NCI-H187 treated with DMSO at 0.1 percent for 48 hours (cell line): ENCODE data around the gene SLC32A1.

ENCODE experiments used
- DNase-seq: peaks from one replicate; lab custom pipeline; 2025; lab: John Stamatoyannopoulos, UW

SLC32A1 gene

GRCh38 chr20:38752029-38752428, 27.7 kb downstream of the SLC32A1 start:
- DNase-seq: no peak

- DNase-seq: no peak
Observed at GRCh38 chr20:38754924-38755323, 30.6 kb downstream of the SLC32A1 start.

GRCh38 chr20:38755324-38755910, 31.1 kb downstream of the SLC32A1 start:
- DNase-seq: no peak

- DNase-seq: no peak
Observed at GRCh38 chr20:38757145-38757775, 33.0 kb downstream of the SLC32A1 start.

- DNase-seq: no peak
Observed at GRCh38 chr20:38759106-38759505, 34.8 kb downstream of the SLC32A1 start.

- no peak for DNase-seq
Observed at GRCh38 chr20:38760978-38761377, 36.7 kb downstream of the SLC32A1 start.

GRCh38 chr20:38762174-38762573, 37.9 kb downstream of the SLC32A1 start:
- no peak for DNase-seq

- DNase-seq: no peak
Observed at GRCh38 chr20:38763616-38764015, 39.3 kb downstream of the SLC32A1 start.

GRCh38 chr20:38764567-38765318, 40.5 kb downstream of the SLC32A1 start:
- DNase-seq: no peak

- DNase-seq: no peak
Observed at GRCh38 chr20:38766071-38766470, 41.8 kb downstream of the SLC32A1 start.

GRCh38 chr20:38769376-38770295, 45.4 kb downstream of the SLC32A1 start:
- no peak for DNase-seq

- no peak for DNase-seq
Observed at GRCh38 chr20:38770546-38770945, 46.3 kb downstream of the SLC32A1 start.

- no peak for DNase-seq
Observed at GRCh38 chr20:38770970-38771369, 46.7 kb downstream of the SLC32A1 start.

GRCh38 chr20:38771621-38772020, 47.3 kb downstream of the SLC32A1 start:
- no peak for DNase-seq

- DNase-seq: no peak
Observed at GRCh38 chr20:38774167-38774566, 49.9 kb downstream of the SLC32A1 start.

- DNase-seq: no peak
Observed at GRCh38 chr20:38776363-38776762, 52.1 kb downstream of the SLC32A1 start.
